GM20000 (cell line): ENCODE data around the gene PLXND1.

Source experiments
- DNase-seq: peaks from one replicate; pipeline ENCODE4 v3.0.0; 2012; ENCODE audit warnings: low spot score
- TF ChIP-seq, protein P1 (sequence below): IDR thresholded peaks from 2 replicates; pipeline ENCODE4 v1.5.1; 2012; ENCODE audit warnings: mild to moderate bottlenecking, control low read depth; ENCODE audit errors: extremely low read depth, missing control alignments

The PLXND1 gene

GRCh38 chr3:129564981-129565644, 41.4 kb downstream of the PLXND1 start:
- TF ChIP-seq, protein P1, sequence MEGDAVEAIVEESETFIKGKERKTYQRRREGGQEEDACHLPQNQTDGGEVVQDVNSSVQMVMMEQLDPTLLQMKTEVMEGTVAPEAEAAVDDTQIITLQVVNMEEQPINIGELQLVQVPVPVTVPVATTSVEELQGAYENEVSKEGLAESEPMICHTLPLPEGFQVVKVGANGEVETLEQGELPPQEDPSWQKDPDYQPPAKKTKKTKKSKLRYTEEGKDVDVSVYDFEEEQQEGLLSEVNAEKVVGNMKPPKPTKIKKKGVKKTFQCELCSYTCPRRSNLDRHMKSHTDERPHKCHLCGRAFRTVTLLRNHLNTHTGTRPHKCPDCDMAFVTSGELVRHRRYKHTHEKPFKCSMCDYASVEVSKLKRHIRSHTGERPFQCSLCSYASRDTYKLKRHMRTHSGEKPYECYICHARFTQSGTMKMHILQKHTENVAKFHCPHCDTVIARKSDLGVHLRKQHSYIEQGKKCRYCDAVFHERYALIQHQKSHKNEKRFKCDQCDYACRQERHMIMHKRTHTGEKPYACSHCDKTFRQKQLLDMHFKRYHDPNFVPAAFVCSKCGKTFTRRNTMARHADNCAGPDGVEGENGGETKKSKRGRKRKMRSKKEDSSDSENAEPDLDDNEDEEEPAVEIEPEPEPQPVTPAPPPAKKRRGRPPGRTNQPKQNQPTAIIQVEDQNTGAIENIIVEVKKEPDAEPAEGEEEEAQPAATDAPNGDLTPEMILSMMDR: no peak
- no peak for DNase-seq

DNA sequence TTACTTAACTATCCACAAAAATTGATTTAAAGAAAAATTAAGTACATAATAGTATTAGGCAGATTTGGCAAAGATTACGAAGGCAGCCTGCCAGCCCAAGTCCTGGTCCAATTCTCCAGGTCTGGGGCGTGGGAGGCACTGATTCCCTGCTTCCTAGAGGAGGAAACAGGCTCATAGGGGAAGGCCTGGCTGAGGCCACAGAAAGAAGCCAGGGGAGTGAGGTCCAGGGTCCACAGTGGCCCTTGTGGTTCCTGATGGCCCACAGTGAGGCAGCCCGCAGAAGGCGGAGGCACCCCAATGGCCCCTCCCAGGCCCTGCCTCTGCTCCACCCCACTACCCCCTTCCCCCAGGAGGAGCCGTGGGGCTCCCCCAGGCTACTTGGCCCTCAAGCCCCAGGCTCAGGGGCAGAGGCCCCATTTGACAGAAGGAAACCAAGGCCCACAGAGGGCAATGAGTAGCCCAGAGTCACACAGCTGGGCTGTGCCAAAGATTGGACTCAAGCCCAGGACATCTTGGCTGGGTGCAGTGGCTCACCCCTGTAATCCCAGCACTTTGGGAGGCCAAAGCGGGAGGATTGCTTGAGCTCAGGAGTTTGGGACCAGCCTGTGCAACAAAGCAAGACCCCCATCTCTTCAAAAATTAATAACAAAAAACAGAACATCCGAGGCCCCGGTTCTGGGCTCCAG, 42.5 kb downstream of the PLXND1 start:
- DNase-seq: no peak
- TF ChIP-seq, protein P1: no peak

DNA sequence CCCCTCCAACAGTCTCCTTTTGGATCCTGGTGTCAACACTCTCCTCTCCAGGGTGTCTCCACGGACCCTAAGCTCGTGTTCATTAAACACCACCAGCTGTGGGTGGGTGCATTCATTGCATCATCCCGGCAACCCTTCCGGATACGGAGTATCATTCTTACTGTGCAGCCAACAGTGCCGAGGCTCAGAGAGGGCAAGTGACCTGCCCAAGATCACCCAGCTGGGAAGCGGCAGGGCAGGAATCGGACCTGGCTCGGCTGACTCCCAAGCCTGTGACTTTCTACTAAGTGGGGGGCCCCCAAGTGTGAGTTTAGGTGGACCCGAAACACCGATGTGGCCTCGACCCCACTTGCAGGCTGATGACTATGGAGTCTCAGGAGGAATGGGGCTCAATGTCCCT, 43.1 kb downstream of the PLXND1 start:
- TF ChIP-seq, protein P1: no peak
- no peak for DNase-seq

- TF ChIP-seq, protein P1: no peak
- no peak for DNase-seq
Observed at GRCh38 chr3:129562803-129563202, 43.7 kb downstream of the PLXND1 start.

DNA sequence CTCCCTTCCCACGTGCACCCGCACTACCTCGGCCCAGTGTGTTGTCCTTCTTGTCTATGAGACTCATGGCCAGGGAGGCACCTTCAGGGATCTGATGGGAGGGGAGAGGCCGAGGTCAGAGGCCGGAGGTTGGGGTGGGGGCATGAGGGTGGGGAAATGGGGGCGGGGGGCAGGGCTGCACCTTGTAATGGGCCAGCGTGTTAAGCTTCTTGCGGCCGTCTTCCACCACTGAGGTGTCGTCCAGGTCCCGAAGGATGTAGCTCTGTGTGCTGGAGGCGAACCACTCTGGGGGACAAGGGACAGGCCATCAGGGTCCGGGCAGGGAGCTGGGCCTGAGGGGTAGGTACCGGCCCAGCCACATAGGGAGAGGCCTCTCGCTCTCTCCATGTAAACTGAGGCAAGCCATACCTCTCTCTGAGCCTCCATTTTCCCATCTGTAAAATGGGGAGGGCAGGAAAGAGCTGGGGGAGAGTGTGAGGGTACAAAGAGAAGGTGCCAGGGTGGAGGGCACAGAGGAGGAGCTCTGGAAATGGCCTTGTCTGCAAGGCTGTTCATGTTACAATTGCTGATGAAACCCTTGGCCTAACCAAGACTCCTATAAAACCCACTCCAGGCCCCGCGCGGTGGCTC, 44.7 kb downstream of the PLXND1 start:
- TF ChIP-seq, protein P1: no peak
- DNase-seq: no peak

DNA sequence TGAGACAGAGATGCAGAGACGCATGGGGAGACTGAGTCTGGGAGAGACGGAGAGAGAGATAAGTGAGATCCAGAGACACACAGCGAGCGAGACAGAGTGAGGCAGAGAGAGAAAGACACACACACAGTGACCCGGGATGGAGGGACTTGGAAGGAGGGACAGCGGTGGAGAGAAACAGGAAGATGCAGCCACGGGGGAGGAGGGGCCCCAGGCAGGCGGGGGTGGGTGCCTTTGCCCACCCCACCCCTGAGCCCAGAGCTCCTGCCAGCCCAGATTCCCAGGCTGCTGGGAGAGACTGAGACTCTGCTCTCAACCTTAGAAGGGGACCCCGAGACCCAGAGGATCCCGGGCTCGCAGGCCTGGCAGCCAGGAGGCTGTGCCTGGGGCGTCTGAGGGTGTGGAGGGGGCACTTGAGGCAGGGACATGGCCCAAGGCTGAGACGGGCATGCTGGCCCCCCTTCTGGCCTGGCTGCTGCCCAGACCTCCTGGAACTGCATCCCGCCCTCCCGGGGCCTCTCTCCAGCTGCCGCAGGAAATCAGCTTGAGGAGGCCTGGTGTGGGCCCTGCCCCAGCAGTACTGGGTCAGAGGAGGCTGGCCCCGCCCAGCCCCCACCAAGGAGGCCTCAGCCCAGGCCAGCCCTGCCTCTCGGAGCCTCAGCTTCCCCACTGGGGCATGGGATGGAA, 45.4 kb downstream of the PLXND1 start:
- no peak for DNase-seq
- TF ChIP-seq, protein P1: no peak
